ENCODE results near the gene CDH13.

CDH13 gene

DNA sequence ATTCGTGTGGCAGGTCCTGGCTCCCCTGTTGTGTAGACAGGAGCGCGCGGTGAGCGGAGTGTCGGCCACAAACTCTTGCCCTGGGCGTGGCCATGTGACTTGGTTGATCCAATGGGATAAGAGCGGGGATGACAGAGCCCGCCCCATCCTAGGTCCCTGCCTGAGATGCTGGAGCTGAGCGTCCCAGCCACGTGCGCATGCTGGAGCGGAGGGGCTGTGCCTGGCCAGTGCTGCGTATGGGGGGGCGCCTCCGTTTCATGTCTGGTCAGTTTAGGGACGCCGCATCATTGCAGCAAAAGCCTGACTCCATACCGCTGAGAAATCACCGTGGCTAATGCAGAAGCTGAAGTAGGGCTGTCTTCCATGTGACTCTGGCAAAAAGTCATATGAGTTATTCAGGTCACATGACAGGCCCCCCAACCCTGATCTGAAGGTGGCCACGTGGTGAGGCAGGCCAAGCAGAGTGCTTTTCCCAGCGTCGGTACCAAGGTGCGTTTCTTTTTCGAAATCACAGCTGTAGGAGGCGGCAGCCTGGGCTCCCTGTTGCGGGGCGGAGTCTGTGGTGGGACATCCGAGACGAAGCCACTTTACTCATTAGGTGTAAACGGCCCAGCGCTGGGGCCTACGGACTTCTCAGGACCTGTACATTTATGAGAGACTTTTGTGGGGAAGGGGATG, 1203.5 kb downstream of the CDH13 start:
- Histone ChIP-seq H3K4me3 (replicated peaks; ENCODE audit: insufficient read depth, low read length) (no peak overlapping the region), H3K27ac (replicated peaks) (no peak overlapping the region), H3K27me3 (ENCODE audit: insufficient read depth, poor library complexity, severe bottlenecking) (no peaks in the 10 kb centered on the region)
- TF ChIP-seq GABPA (IDR thresholded peaks at IDR 0.05; ENCODE audit: low read depth), result no peak
- TF ChIP-seq SPI1 (IDR thresholded peaks at IDR 0.05; ENCODE audit: borderline replicate concordance, low read depth), result no peak
- TF ChIP-seq, protein P1, sequence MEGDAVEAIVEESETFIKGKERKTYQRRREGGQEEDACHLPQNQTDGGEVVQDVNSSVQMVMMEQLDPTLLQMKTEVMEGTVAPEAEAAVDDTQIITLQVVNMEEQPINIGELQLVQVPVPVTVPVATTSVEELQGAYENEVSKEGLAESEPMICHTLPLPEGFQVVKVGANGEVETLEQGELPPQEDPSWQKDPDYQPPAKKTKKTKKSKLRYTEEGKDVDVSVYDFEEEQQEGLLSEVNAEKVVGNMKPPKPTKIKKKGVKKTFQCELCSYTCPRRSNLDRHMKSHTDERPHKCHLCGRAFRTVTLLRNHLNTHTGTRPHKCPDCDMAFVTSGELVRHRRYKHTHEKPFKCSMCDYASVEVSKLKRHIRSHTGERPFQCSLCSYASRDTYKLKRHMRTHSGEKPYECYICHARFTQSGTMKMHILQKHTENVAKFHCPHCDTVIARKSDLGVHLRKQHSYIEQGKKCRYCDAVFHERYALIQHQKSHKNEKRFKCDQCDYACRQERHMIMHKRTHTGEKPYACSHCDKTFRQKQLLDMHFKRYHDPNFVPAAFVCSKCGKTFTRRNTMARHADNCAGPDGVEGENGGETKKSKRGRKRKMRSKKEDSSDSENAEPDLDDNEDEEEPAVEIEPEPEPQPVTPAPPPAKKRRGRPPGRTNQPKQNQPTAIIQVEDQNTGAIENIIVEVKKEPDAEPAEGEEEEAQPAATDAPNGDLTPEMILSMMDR (IDR thresholded peaks at IDR 0.05; ENCODE audit: insufficient read depth, low read length), result no peak
- no peak for TF ChIP-seq POLR2AphosphoS5 (IDR thresholded peaks at IDR 0.05; ENCODE audit: low read depth)
- TF ChIP-seq, protein P2, sequence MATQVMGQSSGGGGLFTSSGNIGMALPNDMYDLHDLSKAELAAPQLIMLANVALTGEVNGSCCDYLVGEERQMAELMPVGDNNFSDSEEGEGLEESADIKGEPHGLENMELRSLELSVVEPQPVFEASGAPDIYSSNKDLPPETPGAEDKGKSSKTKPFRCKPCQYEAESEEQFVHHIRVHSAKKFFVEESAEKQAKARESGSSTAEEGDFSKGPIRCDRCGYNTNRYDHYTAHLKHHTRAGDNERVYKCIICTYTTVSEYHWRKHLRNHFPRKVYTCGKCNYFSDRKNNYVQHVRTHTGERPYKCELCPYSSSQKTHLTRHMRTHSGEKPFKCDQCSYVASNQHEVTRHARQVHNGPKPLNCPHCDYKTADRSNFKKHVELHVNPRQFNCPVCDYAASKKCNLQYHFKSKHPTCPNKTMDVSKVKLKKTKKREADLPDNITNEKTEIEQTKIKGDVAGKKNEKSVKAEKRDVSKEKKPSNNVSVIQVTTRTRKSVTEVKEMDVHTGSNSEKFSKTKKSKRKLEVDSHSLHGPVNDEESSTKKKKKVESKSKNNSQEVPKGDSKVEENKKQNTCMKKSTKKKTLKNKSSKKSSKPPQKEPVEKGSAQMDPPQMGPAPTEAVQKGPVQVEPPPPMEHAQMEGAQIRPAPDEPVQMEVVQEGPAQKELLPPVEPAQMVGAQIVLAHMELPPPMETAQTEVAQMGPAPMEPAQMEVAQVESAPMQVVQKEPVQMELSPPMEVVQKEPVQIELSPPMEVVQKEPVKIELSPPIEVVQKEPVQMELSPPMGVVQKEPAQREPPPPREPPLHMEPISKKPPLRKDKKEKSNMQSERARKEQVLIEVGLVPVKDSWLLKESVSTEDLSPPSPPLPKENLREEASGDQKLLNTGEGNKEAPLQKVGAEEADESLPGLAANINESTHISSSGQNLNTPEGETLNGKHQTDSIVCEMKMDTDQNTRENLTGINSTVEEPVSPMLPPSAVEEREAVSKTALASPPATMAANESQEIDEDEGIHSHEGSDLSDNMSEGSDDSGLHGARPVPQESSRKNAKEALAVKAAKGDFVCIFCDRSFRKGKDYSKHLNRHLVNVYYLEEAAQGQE (IDR thresholded peaks at IDR 0.05; ENCODE audit: insufficient replicate concordance, low read depth), result no peak
- DNase-seq (ENCODE audit: low read depth in 1 of 2, low spot score in 1 of 2), result no peak

DNA sequence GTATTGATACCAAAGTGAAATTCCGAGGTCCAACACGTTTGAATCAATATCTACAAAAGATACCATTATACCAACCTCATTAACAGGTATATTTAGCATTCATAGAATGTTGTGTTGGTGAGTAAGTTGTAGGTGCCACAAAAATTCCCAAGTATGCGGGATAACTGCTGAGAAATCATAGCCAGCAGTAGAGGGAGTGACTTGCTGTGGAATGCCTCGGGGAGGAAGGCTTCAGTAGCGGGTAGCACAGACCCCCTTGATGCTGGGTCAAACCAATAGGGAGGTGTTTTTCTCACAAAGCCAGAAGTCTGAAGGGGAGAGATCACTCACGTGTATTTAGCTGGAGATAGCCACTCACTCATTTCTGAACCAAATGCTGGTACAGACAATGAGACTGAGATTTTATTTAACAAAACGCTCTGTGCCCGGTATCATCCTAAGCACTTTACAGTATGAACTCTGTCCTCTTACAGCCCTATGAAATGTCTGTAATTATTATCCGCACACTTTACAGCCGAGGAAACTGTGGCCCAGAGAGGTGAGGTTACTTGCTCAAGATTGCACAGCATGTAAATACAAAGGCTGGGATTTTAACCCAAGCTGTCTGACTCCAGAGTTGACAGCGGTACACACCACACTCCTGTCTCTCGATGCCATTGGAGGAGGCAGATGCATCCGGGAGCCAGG, 1204.1 kb downstream of the CDH13 start:
- H3K27ac ChIP-seq (replicated peaks), result no peak overlapping the region
- TF ChIP-seq SPI1 (IDR thresholded peaks at IDR 0.05; ENCODE audit: borderline replicate concordance, low read depth), result no peak
- TF ChIP-seq GABPA (IDR thresholded peaks at IDR 0.05; ENCODE audit: low read depth), result no peak
- TF ChIP-seq, protein P2 (IDR thresholded peaks at IDR 0.05; ENCODE audit: insufficient replicate concordance, low read depth), result no peak
- TF ChIP-seq POLR2AphosphoS5 (IDR thresholded peaks at IDR 0.05; ENCODE audit: low read depth), result no peak
- TF ChIP-seq, protein P1 (IDR thresholded peaks at IDR 0.05; ENCODE audit: insufficient read depth, low read length), result no peak
- H3K4me3 ChIP-seq (replicated peaks; ENCODE audit: insufficient read depth, low read length), result no peak overlapping the region
- no peaks in the 10 kb centered on the region for H3K27me3 ChIP-seq (ENCODE audit: insufficient read depth, poor library complexity, severe bottlenecking)
- DNase-seq (ENCODE audit: low read depth in 1 of 2, low spot score in 1 of 2), result no peak

DNA sequence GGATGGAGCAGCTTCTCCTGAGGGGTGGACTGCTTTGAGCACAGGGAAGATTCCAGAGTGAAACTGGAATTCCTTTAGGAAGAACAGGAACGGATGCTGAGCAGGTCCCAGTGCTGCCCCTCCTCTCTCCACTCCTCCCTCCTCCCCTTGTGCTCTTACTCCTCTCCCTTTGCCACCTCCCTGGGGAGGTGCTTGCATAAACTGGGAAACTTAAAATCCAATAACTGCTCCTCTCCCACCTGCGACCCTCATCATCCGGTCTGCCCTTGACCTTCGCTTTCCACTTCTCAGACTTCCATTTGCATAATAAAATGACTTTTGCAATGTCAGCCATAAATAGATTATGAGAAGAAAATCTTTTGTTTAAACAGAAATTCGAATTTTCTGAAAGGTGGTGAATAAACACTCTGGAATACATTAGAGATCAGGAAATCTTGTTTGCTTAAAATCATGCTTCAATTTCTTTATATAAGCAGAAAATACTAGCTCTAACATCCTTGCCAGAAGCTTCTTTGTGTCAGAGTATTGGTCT, 1204.8 kb downstream of the CDH13 start:
- no peak for DNase-seq (ENCODE audit: low read depth in 1 of 2, low spot score in 1 of 2)
- no peak overlapping the region for H3K27ac ChIP-seq (replicated peaks)
- H3K4me3 ChIP-seq (replicated peaks; ENCODE audit: insufficient read depth, low read length), result no peak overlapping the region
- H3K27me3 ChIP-seq (ENCODE audit: insufficient read depth, poor library complexity, severe bottlenecking), result no peaks in the 10 kb centered on the region
- no peak for TF ChIP-seq POLR2AphosphoS5 (IDR thresholded peaks at IDR 0.05; ENCODE audit: low read depth)
- TF ChIP-seq, protein P1 (IDR thresholded peaks at IDR 0.05; ENCODE audit: insufficient read depth, low read length), result no peak
- no peak for TF ChIP-seq SPI1 (IDR thresholded peaks at IDR 0.05; ENCODE audit: borderline replicate concordance, low read depth)
- no peak for TF ChIP-seq GABPA (IDR thresholded peaks at IDR 0.05; ENCODE audit: low read depth)
- TF ChIP-seq, protein P2 (IDR thresholded peaks at IDR 0.05; ENCODE audit: insufficient replicate concordance, low read depth), result no peak
